GM21360 (cell line): ENCODE results near the gene RAB17.
"Not testable (repeated sequence)": the region's sequence is repeated elsewhere in the genome, so short reads cannot be mapped to it uniquely, and the experiment has no call there.

ENCODE experiments used
- ATAC-seq: cut with Tn5 transposase; IDR thresholded peaks from one replicate; pipeline ENCODE4 v1.9.1; 2021; ENCODE audit warnings: mild to moderate bottlenecking, moderate library complexity; ENCODE audit not compliant: unreplicated experiment

Gene RAB17

DNA sequence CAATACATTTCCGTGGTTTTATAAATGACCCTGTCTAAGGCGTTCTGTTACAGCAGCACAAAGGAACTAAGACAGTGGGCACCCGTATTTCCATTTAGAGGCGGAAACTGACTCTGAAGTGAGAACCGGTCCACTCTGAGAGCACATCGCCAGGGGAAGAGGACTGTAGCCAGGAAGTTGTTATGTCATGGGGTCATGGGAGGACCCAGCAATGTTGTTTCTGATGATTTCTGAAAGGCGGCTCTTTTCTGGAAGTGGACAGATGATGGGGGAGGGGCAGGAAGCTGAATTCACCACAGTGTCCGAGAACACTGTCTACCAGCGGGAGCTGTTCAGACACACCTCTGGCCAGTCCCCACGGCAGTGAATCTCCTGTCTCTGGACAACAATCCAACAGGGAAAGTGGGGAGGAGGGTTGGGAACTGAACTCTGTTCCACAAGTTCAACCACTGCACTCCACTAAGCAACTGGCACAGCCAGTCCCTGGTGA is 34.7 kb upstream of the RAB17 start:
- ATAC-seq: no peak

DNA sequence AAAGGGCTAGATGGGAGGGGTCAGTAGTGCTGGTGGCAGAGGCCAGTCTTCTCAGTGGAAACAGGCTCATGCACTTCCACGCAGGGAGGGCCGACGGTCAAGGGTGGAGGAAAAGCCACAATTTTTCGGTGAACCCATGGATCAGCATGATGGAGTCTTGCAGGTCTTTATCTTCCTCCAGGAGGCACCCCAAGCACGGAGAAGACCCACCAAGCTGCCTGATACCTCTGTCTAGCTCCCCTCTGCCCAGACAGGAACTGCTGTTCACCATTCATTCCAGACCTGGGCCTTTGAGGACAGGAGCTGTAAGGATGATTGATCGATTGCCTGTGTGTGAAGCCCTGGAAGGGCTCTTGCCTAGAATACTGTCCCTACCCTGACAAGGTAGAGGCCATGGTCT is 34.0 kb upstream of the RAB17 start:
- no peak for ATAC-seq

DNA sequence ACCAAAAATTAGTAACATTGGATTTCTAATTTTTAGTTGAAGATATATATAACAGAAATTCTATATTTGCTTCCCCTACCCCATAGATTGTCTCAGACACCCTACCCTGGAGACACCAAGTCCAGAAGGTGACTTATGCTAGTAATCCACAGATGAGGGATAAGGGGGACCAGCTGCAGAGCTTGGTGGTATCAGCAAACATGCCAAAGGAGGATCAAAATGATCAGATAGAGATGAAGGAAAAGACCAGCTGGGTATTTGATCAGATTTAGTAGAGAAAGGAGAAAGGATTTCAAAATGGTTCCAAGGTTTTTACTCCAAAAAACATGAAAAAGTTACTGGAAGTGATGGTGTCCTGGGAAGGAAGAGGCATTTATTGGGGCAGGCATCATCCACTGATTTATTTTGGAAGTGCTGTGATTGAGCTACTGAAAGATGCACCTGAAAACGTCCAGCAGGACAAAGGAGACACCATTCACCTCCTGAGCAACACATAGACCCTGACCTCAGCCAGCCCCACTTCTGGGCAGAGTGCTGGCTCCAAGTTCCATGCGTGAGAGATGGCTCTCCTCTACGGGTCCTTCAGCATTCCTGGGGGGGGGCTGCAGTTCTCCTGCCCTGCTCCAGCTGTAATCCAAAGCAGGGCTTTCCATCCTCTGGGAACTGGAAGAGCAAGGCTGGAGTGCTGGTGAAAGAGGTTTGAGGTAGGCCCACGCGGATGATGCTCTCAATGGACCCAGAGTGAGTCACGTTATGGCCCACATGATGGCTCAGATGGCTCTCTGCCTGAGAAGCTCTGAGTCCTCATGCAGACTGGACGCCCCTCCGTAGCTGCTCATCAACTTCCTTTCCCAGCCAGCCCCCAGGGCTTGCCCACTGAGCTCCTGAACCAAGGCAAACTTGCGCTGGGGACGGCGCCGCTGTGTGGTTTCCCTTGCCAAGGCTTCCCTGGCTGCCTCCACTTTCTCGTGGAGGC is 33.2 kb upstream of the RAB17 start:
- no peak for ATAC-seq

DNA sequence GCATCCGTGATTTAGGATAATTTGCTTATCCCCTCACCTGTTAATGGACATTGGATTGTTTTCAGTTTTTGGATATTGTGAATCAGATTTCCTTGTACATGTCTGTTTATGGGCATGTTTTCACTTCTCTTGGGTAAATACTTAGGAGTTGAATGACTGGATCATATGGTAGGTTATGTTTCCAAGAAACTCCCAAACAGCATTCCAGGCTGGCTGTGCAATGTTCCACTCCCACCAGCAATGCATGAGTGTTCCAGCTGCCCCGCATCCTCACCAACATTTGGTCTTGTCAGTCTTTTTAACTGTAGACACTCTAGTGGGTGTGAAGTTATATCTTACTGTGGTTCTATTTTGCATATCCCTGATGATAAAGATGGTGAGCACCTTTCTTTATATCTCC is 27.9 kb upstream of the RAB17 start:
- no peak for ATAC-seq

DNA sequence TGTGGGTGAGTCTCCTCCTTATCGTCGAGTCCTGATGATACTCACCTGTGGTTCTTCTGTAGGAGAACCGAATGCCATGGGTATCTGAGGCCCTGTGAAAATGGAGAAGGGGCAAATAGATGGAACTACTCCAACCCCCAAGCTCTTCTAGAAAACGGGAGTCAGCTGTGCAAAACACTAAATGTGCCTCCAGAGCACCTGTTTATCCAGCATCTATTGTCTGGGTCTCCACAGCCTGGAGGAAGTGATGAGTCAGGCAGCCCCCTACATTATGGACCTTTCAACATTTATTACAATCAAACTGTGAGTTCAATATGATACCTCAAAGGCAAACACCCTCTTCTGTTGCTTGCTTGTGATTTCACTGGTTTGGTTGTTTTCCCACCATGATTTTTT is 27.1 kb upstream of the RAB17 start:
- no peak for ATAC-seq

DNA sequence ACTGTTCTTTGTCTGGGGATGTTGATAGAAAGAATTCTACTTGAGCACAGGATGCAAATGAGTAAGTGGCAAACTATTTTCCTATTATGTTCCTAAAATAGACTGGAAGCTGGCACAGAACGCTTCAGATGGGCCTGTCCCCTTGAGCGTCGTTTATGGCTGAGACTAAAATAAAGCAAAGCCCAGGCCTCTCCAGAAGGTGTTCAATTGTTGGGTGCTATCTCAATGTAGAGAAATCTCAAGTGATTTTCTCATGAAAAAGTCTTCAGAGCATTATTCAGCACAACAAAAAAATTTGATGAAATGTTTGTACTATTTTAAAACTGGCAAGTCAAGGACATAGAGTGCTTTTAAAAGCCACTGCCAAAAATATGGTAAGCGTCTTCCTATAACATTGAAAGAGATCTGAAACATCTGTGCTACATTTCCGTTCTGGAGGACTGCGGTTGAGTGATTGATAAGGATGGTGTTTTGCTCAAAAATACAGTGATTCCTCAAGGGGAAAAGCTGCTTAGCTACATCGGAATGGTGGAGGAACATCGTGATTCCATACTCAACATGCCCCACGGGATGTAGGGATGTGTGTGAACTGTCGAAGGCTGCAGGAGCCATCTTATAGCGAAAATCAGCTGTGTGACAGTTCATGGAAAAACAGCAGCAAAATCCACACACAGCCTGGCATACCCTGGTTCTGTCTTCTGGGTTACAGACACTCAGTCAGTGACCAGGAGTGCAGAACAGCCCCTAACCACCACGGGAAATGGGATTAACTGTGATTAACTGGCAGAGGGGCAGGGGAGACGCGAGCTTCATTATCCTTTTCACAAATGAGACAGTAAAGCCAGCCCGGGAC is 26.4 kb upstream of the RAB17 start:
- no peak for ATAC-seq

DNA sequence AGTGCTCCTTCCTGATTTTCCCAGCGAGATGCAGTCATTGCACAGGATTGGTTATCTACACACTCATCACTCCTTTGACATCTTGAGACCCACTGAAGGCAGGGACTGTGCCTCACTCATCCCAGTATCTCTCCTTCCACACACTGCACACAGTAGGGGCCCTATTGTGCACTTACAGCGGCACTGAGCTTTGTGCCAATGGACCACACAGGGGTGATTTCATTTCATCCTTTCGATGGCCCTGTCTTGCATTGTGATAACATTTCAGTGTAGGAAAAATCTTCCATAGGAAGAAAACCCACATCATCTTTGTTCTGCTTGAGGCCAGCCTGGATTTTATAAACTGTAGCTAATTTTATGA is 25.8 kb upstream of the RAB17 start:
- ATAC-seq: no peak

DNA sequence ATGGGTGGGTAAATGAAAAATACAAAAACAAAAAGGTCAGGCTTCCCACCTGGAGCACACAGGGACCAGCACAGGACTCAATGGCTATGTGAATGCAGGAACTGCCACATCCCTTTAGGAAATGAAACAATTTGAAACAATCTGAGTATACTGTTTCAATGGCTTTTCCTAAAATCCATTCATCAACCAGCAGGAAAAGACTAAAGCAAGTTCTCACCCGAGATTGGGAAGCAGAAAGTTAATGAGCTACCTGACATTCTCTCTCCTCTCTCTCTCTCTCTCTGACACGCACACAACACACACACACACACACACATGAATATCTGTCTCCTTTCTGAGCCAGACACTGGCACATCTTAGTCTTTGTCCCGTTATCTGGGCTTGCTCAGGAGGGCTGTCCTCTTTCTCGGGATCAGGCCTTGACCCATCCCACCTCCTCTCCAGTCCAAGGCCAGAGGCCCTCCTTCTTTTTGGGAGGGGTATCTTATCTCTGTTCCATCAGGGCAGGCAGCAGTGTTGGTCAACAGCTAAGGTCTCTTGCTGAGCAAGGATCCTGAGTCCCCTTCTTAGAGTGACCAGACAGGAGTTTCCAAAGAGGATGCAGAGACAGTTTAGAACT is 25.2 kb upstream of the RAB17 start:
- no peak for ATAC-seq

DNA sequence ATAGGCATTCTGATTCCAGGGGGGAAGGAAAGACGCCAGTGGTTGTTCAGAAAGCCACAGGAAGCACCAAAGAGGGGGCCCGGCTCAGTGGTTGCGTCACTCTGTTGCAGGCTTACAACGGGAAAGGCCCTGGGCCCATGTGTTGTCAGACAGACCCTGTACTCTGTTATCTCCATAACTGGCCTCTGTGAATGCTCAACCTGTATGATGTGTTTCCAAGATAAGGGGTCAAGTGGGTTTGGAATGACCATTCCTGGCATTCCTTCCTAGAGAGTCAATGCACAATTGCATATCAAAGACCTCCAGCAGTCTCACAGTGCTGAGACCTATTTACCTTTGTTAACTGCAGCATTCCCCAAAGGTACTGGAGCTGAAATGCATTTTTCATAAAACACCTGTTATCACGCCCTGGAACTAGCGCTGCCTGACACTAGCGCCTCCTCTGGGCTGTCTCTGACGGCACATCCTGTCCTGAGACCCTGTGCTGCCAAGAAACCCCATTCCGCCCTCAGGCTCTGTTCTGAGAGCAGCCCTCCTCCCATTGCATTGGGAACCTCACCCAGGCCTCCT is 23.7 kb upstream of the RAB17 start:
- ATAC-seq: no peak

DNA sequence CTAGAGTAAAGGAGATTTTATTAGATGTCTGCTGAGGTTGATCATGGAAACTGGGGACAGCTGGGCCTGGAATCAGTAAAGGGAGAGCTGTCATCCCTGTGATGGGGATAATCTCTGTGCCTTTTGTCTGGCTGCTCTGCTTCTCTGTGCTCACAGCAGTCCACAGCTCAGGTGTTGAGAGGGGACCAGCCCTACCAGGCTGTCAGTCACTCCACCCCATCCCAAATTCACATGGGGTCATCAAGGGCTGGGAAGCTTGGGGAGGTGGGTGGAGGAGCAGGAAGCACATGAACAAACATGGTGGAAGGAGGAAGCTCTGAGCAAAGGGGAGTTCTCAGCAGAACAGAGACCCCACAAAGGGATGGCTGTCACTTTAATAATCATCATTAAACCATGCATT is 23.1 kb upstream of the RAB17 start:
- ATAC-seq: no peak

DNA sequence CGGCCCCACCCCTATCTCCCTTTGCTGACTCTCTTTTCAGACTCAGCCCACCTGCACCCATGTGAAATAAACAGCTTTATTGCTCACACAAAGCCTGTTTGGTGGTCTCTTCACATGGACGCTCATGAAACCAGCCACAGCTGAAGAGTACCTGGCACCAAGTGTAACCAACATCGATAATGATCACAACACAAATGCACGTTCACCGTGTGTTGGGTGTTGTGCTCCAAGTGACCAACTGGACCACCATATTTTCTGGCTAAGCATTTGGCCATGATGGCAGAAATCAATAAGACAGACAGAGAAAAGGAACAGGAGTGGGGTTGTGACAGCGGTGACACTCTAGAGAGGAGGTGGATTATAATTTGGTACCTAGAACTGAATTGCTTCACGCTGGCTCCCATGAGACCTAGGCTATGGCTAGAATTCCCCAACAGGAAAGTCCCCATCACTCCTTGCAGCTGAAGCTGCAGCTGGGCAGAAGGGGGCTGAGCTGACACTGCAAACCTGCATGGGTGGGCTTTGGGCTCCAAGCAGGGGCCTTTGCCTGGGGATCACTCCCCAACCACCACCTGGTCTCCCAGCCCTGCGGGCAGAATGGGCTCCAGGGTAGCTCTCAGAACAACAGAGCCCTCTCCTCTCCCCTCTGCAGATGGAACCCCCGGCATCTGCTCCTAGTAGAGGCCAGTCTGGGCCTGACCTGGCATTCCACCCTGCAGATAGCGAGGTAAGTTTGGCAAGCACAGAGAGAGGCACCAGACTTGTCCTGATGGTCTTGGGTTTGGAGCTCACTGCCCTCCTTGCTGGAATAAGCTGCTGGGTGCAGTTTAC is 22.2 kb upstream of the RAB17 start:
- no peak for ATAC-seq

DNA sequence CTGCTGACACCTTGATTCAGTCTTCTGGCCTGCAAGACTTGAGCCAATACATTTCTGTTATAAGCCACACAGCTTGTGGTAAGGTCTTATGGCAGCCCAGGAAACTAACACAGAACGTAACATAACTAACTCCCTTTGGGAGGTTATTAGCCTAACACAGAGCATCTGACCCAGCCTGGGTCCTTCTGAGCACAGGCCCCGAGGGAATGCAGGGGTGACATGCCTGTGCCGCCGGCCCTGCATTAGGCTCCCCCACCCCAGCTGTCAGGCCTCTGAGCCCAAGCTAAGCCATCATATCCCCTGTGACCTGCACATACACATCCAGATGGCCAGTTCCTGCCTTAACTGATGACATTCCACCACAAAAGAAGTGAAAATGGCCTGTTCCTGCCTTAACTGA is 16.0 kb upstream of the RAB17 start:
- not testable (repeated sequence) for ATAC-seq

DNA sequence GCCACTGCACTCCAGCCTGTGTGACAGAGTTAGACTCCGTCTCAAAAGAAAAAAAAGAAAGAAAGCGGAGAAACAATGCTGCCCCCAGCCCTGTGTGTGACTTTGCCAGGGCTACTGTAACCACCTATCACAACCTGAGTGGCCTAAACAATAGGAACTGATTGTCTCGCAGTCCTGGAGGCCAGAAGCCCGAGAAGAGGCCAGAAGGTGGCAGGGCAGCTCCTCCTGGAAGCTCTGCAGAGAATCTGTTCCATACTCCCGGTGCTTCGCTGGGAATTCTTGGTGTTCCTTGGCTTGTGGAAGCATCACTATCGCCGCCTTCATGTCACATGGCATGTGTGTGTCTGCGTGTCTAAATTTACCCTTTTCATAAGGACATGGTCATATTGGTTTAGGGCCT is 14.4 kb upstream of the RAB17 start:
- ATAC-seq: no peak

DNA sequence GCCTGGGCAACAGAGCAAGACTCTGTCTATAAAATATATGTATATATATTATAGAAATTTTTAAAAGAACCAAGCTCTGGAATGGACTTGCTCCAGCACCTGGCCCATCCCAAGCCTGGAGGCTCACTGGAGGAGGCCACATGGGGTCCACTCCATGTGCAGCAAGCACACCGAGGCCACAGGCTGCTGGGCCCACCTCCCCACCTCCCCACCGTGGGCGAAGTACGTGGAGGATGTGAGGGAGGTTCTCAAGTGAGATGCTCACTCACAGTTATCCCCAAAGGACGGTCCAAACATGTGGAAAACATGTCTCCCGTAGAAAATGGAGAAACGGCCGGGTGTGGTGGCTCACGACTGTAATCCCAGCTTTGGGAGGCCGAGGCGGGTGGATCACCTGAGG is 13.9 kb upstream of the RAB17 start:
- no peak for ATAC-seq

DNA sequence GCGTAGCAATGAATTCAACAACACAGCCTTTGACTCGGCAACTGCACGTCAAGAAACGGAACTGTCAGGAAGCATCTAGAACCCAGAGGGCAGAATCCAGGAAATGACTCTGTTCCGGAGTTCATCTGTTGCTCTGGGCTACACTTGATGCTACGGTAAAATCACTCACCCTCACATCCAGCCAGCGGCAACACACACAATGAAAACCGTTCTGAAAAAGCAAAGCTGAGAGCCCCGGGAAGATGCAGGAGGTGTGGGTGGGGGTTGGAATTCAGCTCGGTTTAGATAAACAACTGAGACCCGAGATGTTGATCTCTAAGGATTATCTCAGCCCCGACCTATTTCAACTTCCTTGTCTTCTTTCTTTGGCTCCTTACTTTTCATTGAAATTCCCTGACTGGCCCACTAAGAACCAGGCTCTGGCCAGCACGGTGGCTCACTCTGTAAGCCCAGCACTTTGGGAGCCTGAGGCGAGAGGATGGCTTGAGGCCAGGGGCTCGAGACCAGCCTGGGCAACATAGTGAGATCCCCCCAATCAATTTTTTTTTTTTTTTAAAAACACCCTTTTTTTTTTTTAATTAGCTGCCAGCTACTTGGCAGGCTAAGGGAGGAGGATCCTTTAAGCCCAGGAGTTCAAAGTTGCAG is 13.3 kb upstream of the RAB17 start:
- no peak for ATAC-seq

DNA sequence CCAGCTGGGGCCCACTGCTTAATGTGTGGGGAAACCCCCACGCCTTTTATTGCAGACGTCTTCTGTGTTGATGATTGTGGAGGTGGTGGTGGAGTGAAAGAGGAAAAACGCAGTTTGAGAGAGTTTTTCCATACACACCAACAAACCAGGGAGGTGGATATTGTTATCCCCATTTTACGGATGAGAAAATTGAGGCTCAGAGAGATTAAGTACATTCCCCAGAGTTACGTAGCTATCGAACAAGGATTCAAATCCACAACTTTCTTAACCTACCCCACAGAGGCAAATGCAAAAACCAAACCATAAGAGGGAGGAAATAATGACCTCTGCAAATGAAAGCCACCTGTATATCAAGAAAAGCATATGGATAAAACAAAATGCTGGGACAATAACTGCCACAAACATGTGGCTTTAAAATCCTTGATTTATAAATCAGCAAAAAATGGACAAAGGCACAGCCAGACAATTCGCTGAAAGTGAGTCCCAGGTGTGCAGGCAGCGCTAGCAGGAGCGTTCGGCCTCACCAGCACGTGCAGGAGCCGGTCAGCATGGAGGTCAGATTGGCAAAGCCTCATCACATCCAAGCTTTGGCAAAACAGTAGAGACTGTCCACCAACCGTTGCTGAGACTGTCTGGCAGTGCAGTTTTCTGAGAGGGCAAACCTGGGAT is 12.6 kb upstream of the RAB17 start:
- no peak for ATAC-seq

DNA sequence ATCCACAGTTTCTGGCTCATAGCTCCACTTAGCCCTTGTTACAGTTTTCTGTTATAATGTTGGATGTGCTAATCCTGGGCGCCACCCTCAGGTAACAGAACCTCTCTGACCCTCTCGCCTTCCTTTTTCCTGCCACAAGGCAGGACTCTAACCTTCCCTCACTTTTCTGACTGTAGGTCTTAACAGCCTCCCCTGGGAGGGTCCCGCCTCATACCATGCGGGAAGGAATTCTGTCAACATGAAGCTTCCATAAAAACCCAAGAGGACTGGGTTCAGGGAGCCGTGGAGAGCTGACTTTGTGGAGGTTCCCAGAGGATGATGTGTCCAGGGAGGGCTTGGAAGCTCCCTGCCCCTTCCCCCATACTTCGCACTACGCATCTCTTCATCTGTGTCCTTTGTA is 11.9 kb upstream of the RAB17 start:
- no peak for ATAC-seq

DNA sequence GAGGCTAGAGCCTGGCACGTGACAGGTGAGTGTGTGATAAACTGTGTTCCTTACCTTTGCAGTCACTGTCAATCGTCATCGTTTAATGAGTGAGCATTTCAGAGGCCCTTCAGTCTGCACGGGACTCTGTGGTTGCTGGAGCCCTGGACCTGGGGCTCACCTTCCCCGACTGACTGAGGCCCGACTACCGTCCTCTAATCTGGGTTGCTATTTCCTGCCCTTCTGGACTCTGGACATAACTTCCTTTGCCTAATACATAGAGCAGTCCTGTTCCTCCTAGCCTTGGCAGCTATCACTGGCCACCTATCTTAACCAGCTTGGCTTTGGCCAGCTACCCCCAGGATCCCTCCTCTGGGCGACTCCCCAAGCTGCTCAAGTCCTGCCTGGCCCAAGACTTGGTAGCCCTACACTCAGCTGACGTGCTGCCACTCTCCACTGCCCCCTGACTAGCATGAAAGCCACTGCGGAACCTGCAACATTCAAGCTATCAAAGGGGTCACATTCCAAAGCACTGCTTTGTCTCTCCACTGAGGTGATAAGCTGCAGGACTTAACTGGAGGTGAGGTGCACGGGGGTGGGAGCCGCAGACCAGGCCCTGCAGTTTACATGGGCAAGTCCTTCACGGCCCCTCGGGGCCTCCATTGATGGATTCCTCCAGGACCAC is 11.1 kb upstream of the RAB17 start:
- ATAC-seq: no peak
